ENCODE data around the gene SMOC2. TPM values are rescaled to one million over a fixed set of nuclear protein-coding genes. Genes with fewer than 3 reads are reported as not detected.

SMOC2 gene
- total and polyA plus RNA-seq, 2 experiments from 2014 or later: 1.9 to 3.2 TPM

GRCh38 chr6:168574699-168575195 is 133.8 kb downstream of the SMOC2 start:
- Histone ChIP-seq H3K4me1 (ENCODE audit: low read depth) (no peaks in the 10 kb centered on the region), H3K27me3 (no peaks in the 10 kb centered on the region), H3K36me3 (no peaks in the 10 kb centered on the region), H3K27ac (no peak overlapping the region), H3K4me3 (no peak overlapping the region), H3K9me3 (ENCODE audit: low read depth) (no peaks in the 10 kb centered on the region)
- TF ChIP-seq CTCF (IDR thresholded peaks at IDR 0.05; ENCODE audit: low read depth, low read length): no peak
- DNase-seq (ENCODE audit: low read depth in 1 of 2, low spot score in 1 of 2): peak; percentile 17 to 61

- no peaks in the 10 kb centered on the region for H3K4me1 ChIP-seq (ENCODE audit: low read depth)
- no peaks in the 10 kb centered on the region for H3K9me3 ChIP-seq (ENCODE audit: low read depth)
- no peak for DNase-seq (ENCODE audit: low read depth in 1 of 2, low spot score in 1 of 2)
- H3K4me3 ChIP-seq: no peak overlapping the region
- no peaks in the 10 kb centered on the region for H3K27me3 ChIP-seq
- H3K36me3 ChIP-seq: no peaks in the 10 kb centered on the region
- TF ChIP-seq CTCF (IDR thresholded peaks at IDR 0.05; ENCODE audit: low read depth, low read length): no peak
- no peak overlapping the region for H3K27ac ChIP-seq
Observed at GRCh38 chr6:168575346-168576098, 134.5 kb downstream of the SMOC2 start.

- Histone ChIP-seq H3K4me3 (no peak overlapping the region), H3K9me3 (ENCODE audit: low read depth) (no peaks in the 10 kb centered on the region), H3K4me1 (ENCODE audit: low read depth) (no peaks in the 10 kb centered on the region), H3K27me3 (no peaks in the 10 kb centered on the region), H3K27ac (no peak overlapping the region), H3K36me3 (no peaks in the 10 kb centered on the region)
- no peak for TF ChIP-seq CTCF (IDR thresholded peaks at IDR 0.05; ENCODE audit: low read depth, low read length)
- no peak for DNase-seq (ENCODE audit: low read depth in 1 of 2, low spot score in 1 of 2)
Observed at GRCh38 chr6:168576388-168576787, 135.4 kb downstream of the SMOC2 start.

GRCh38 chr6:168577496-168577895 is 136.5 kb downstream of the SMOC2 start:
- H3K4me3 ChIP-seq: no peak overlapping the region
- no peak for TF ChIP-seq CTCF (IDR thresholded peaks at IDR 0.05; ENCODE audit: low read depth, low read length)
- no peaks in the 10 kb centered on the region for H3K27me3 ChIP-seq
- H3K27ac ChIP-seq: no peak overlapping the region
- DNase-seq (ENCODE audit: low read depth in 1 of 2, low spot score in 1 of 2): no peak
- H3K36me3 ChIP-seq: no peaks in the 10 kb centered on the region
- H3K4me1 ChIP-seq (ENCODE audit: low read depth): no peaks in the 10 kb centered on the region
- H3K9me3 ChIP-seq (ENCODE audit: low read depth): no peaks in the 10 kb centered on the region

- Histone ChIP-seq H3K36me3 (no peaks in the 10 kb centered on the region), H3K27me3 (no peaks in the 10 kb centered on the region), H3K4me1 (ENCODE audit: low read depth) (no peaks in the 10 kb centered on the region), H3K4me3 (no peak overlapping the region), H3K27ac (no peak overlapping the region), H3K9me3 (ENCODE audit: low read depth) (no peaks in the 10 kb centered on the region)
- TF ChIP-seq CTCF (IDR thresholded peaks at IDR 0.05; ENCODE audit: low read depth, low read length): no peak
- no peak for DNase-seq (ENCODE audit: low read depth in 1 of 2, low spot score in 1 of 2)
Observed at GRCh38 chr6:168578036-168578435, 137.1 kb downstream of the SMOC2 start.

Data from cardiac muscle cell (in vitro differentiated cells and primary cell).